Nephron (organoid): ENCODE measurements around the gene DNMT1.

Experiments
- H3K27ac Mint-ChIP-seq, 3 experiments: 2 replicates each; pipeline ENCODE4 v1.8.0; 2020; ENCODE audit warnings: mixed read lengths in 3 of 3, mild to moderate bottlenecking in 2 of 3, moderate library complexity in 1 of 3
- H3K27me3 Mint-ChIP-seq: 2 replicates; pipeline ENCODE4 v1.8.0; 2021; ENCODE audit warnings: low read depth, mild to moderate bottlenecking, moderate library complexity, mixed read lengths
- H3K36me3 Mint-ChIP-seq: 2 replicates; pipeline ENCODE4 v1.8.0; 2020; ENCODE audit warnings: low read depth, mixed read lengths
- H3K4me1 Mint-ChIP-seq: 2 replicates; pipeline ENCODE4 v1.8.0; 2020; ENCODE audit warnings: mixed read lengths
- H3K4me3 Mint-ChIP-seq, 3 experiments: 2 replicates each; pipeline ENCODE4 v1.8.0; 2020; ENCODE audit warnings: mild to moderate bottlenecking in 3 of 3, mixed read lengths in 3 of 3, moderate library complexity in 2 of 3
- H3K9me3 Mint-ChIP-seq: 2 replicates; pipeline ENCODE4 v1.8.0; 2020; ENCODE audit warnings: mixed read lengths
- TF ChIP-seq, protein P1 (sequence below), 3 experiments: fragments of 200-600 bp; sonication (generic); IDR thresholded peaks; one replicate each; pipeline ENCODE4 v1.5.0; 2021; ENCODE audit warnings: antibody characterized with exemption in 3 of 3; ENCODE audit not compliant: unreplicated experiment in 3 of 3

DNMT1 gene

DNA sequence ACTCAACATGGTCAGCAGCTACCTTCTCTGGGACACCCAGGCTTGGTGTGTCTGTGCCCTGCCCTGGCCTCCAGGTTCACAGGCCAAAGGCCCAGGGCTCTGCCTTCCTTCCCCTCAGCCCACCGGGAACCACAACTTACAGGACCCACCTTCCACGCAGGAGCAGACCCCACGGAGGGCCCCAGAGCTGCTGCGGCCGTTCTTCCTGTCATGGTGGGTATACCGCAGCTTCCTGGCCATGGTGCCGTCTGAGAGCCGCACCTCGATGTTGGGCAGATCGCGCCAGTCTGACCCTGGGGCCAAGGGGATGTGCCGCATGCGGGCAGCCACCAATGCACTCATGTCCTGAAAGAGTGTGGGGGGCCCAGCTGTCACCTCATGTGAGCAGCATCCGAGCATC is 57.8 kb downstream of the DNMT1 start:
- Mint-ChIP-seq H3K27ac (no peak overlapping the region), H3K4me1 (no peaks in the 10 kb centered on the region), H3K36me3 (peaks cover 30% of the 10 kb centered on the region), H3K9me3 (no peaks in the 10 kb centered on the region), H3K27me3 (no peaks in the 10 kb centered on the region), H3K4me3 (no peak overlapping the region)
- TF ChIP-seq, protein P1, sequence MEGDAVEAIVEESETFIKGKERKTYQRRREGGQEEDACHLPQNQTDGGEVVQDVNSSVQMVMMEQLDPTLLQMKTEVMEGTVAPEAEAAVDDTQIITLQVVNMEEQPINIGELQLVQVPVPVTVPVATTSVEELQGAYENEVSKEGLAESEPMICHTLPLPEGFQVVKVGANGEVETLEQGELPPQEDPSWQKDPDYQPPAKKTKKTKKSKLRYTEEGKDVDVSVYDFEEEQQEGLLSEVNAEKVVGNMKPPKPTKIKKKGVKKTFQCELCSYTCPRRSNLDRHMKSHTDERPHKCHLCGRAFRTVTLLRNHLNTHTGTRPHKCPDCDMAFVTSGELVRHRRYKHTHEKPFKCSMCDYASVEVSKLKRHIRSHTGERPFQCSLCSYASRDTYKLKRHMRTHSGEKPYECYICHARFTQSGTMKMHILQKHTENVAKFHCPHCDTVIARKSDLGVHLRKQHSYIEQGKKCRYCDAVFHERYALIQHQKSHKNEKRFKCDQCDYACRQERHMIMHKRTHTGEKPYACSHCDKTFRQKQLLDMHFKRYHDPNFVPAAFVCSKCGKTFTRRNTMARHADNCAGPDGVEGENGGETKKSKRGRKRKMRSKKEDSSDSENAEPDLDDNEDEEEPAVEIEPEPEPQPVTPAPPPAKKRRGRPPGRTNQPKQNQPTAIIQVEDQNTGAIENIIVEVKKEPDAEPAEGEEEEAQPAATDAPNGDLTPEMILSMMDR (IDR thresholded peaks at IDR 0.05; ENCODE audit: unreplicated experiment in 3 of 3), result no peak

GRCh38 chr19:10135551-10136334 is 59.0 kb downstream of the DNMT1 start:
- H3K4me1 Mint-ChIP-seq, result no peaks in the 10 kb centered on the region
- H3K9me3 Mint-ChIP-seq, result no peaks in the 10 kb centered on the region
- no peak overlapping the region for H3K4me3 Mint-ChIP-seq
- no peak overlapping the region for H3K27ac Mint-ChIP-seq
- H3K36me3 Mint-ChIP-seq, result peaks cover 23% of the 10 kb centered on the region
- TF ChIP-seq, protein P1 (IDR thresholded peaks at IDR 0.05; ENCODE audit: unreplicated experiment in 3 of 3), result no peak
- no peaks in the 10 kb centered on the region for H3K27me3 Mint-ChIP-seq

DNA sequence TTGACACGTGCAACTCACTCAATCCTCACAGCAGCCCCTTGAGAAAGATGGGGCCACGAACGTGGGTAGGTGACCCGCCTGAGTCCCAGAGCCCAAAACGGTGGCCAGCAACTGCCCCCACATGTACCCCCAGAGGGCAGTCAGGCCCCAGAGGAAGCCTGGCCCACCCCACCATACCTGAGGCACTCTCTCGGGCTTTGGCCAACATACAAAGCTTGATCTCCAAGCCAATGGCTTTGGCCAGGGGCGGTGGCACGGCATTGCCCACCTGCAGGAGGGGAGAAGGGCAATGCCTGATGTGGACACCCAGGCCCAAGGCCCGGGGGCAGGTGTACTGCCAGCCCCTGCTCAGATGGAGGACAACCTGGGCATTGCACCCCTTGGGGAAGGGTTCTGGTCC is 60.7 kb downstream of the DNMT1 start:
- H3K9me3 Mint-ChIP-seq, result no peaks in the 10 kb centered on the region
- no peaks in the 10 kb centered on the region for H3K27me3 Mint-ChIP-seq
- no peaks in the 10 kb centered on the region for H3K4me1 Mint-ChIP-seq
- no peak overlapping the region for H3K27ac Mint-ChIP-seq
- TF ChIP-seq, protein P1 (IDR thresholded peaks at IDR 0.05; ENCODE audit: unreplicated experiment in 3 of 3), result no peak
- peaks cover 25% of the 10 kb centered on the region for H3K36me3 Mint-ChIP-seq
- H3K4me3 Mint-ChIP-seq, result no peak overlapping the region

DNA sequence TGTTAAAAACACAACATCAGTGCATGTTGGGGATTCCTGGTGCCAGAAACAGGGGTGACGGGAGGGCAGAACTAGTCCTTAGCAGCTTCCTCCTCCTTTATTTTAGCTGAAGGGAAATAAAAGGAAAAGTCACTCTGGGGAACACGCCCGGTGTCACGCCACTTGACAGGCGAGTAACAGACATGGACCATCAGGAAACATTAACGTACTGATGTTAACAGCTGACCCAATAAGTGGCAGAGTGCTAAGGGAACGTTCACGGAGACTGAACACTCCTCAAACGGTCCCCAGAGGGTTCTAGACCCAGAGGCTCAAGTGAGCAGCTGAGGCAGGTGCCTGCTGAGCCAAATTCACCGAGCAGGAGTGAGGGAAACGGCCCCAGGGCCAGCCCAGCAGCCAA is 61.2 kb downstream of the DNMT1 start:
- H3K4me3 Mint-ChIP-seq, result no peak overlapping the region
- TF ChIP-seq, protein P1 (IDR thresholded peaks at IDR 0.05; ENCODE audit: unreplicated experiment in 3 of 3), result no peak
- peaks cover 24% of the 10 kb centered on the region for H3K36me3 Mint-ChIP-seq
- no peak overlapping the region for H3K27ac Mint-ChIP-seq
- no peaks in the 10 kb centered on the region for H3K27me3 Mint-ChIP-seq
- H3K9me3 Mint-ChIP-seq, result no peaks in the 10 kb centered on the region
- no peaks in the 10 kb centered on the region for H3K4me1 Mint-ChIP-seq

GRCh38 chr19:10132905-10133304 is 61.8 kb downstream of the DNMT1 start:
- no peak overlapping the region for H3K27ac Mint-ChIP-seq

More at GRCh38 chr19:10132905-10133304, 61.8 kb downstream of the DNMT1 start:
- TF ChIP-seq, protein P1 (IDR thresholded peaks at IDR 0.05; ENCODE audit: unreplicated experiment in 3 of 3), result no peak
- no peaks in the 10 kb centered on the region for H3K9me3 Mint-ChIP-seq
- no peaks in the 10 kb centered on the region for H3K27me3 Mint-ChIP-seq
- H3K36me3 Mint-ChIP-seq, result peaks cover 29% of the 10 kb centered on the region
- H3K4me3 Mint-ChIP-seq, result no peak overlapping the region
- no peaks in the 10 kb centered on the region for H3K4me1 Mint-ChIP-seq
